Measurements from ENCODE around the gene SCMH1.
"Not testable (repeated sequence)": the region's sequence is repeated elsewhere in the genome, so short reads cannot be mapped to it uniquely, and the experiment has no call there.

The SCMH1 gene

GRCh38 chr1:41184446-41184845 lies 57.7 kb downstream of the SCMH1 start:
- no peak for TF ChIP-seq TAF1 (IDR thresholded peaks at IDR 0.05; ENCODE audit: borderline replicate concordance, low read depth, low read length)
- no peak for TF ChIP-seq POLR2AphosphoS5 (IDR thresholded peaks at IDR 0.05; ENCODE audit: low read depth, low read length)
- TF ChIP-seq POLR2A (IDR thresholded peaks at IDR 0.05; ENCODE audit: low read depth, low read length) = no peak
- FAIRE-seq = no peak

GRCh38 chr1:41178230-41178629 lies 63.9 kb downstream of the SCMH1 start:
- DNase-seq (ENCODE audit: insufficient read length); FAIRE-seq: not testable (repeated sequence)

More at GRCh38 chr1:41184446-41184845, 57.7 kb downstream of the SCMH1 start:
- no peak for DNase-seq (ENCODE audit: insufficient read length)

DNA sequence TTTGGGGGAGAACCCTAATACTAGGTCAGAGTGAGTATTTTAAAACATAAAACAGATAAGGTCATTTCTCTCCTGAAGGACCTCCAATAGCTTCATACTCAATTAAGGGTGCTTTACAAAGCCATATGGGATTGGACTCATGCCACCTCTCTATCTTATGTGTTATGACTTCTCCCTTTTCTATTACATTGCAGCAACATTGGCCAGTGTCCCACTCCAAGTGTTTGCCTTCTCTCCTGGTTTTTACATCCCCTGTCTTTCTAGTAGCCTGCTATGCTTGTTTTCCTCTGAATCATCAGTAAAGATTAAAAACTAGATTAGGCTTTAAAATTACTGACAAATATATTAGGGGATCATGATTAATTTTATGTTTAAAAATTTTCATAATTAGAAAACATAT lies 66.6 kb downstream of the SCMH1 start:
- DNase-seq (ENCODE audit: insufficient read length) (no peak), FAIRE-seq (no peak)
- TF ChIP-seq POLR2A (IDR thresholded peaks at IDR 0.05; ENCODE audit: low read depth, low read length) (no peak), POLR2AphosphoS5 (IDR thresholded peaks at IDR 0.05; ENCODE audit: low read depth, low read length) (no peak), TAF1 (IDR thresholded peaks at IDR 0.05; ENCODE audit: borderline replicate concordance, low read depth, low read length) (no peak)

GRCh38 chr1:41174170-41174569 lies 67.9 kb downstream of the SCMH1 start:
- TF ChIP-seq TAF1 (IDR thresholded peaks at IDR 0.05; ENCODE audit: borderline replicate concordance, low read depth, low read length) (no peak), POLR2A (IDR thresholded peaks at IDR 0.05; ENCODE audit: low read depth, low read length) (no peak), POLR2AphosphoS5 (IDR thresholded peaks at IDR 0.05; ENCODE audit: low read depth, low read length) (no peak)
- DNase-seq (ENCODE audit: insufficient read length) (no peak), FAIRE-seq (no peak)

DNA sequence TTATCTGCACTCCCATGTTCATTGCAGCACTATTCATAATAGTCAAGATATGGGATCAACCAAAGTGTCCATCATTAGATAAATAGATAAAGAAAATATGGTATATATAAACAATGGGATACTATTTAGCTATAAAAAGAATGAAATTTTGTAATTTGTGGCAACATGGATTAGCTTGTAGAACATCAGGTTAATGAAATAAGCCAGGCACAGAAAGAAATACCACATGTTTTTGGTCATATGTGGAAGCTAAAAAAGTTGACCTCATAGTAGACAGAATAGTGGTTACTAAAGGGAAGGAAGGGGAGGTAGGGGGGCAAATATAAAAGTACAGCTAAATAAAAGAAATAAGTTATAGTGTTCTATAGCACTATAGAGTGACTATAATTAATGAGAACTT lies 68.5 kb downstream of the SCMH1 start:
- TF ChIP-seq TAF1 (IDR thresholded peaks at IDR 0.05; ENCODE audit: borderline replicate concordance, low read depth, low read length) = no peak
- TF ChIP-seq POLR2AphosphoS5 (IDR thresholded peaks at IDR 0.05; ENCODE audit: low read depth, low read length) = no peak
- TF ChIP-seq POLR2A (IDR thresholded peaks at IDR 0.05; ENCODE audit: low read depth, low read length) = no peak
- DNase-seq (ENCODE audit: insufficient read length) (no peak), FAIRE-seq (no peak)

GRCh38 chr1:41171266-41171874 lies 70.7 kb downstream of the SCMH1 start:
- no peak for FAIRE-seq
- no peak for DNase-seq (ENCODE audit: insufficient read length)
- no peak for TF ChIP-seq POLR2AphosphoS5 (IDR thresholded peaks at IDR 0.05; ENCODE audit: low read depth, low read length)
- TF ChIP-seq POLR2A (IDR thresholded peaks at IDR 0.05; ENCODE audit: low read depth, low read length) = no peak
- no peak for TF ChIP-seq TAF1 (IDR thresholded peaks at IDR 0.05; ENCODE audit: borderline replicate concordance, low read depth, low read length)

GRCh38 chr1:41169799-41170180 lies 72.3 kb downstream of the SCMH1 start:
- FAIRE-seq = no peak
- no peak for DNase-seq (ENCODE audit: insufficient read length)

DNA sequence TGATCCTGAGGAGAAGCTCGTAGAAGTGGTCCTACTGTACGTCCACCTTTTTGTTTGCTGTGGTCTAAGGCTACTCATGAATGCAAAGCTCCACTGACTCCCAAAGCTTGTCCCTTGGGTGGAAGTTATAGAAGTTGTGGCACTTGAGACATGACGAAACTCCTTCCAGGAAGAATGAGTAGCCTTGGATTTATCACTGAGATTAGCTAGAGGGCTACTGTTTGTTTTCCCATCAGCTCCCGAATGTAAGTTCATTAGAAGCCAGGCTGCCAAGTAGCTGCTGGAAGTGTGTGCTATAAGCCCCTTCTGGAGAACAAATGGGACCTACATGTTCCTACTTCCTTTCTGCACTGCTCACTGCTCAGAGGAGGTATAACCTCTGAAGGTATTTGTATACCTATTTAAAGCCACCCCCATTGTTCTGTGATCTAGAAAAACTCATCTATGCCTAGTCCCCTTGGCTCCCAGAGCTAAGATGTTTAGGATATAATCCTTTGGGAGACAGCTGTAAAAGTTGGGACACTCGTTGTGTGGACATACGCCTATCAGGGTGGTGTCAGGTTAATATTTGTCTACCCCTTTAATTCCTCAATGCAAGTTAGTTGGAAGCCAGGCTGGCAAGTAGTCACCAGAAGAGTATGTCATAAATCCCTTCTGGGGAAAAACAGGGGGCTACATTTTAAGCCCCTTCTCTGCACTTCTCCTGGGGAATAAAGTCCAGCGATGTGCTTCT lies 72.9 kb downstream of the SCMH1 start:
- DNase-seq (ENCODE audit: insufficient read length) (no peak), FAIRE-seq (no peak)
- no peak for TF ChIP-seq TAF1 (IDR thresholded peaks at IDR 0.05; ENCODE audit: borderline replicate concordance, low read depth, low read length)
- TF ChIP-seq POLR2AphosphoS5 (IDR thresholded peaks at IDR 0.05; ENCODE audit: low read depth, low read length) = no peak
- TF ChIP-seq POLR2A (IDR thresholded peaks at IDR 0.05; ENCODE audit: low read depth, low read length) = no peak

More at GRCh38 chr1:41169799-41170180, 72.3 kb downstream of the SCMH1 start:
- TF ChIP-seq POLR2AphosphoS5 (IDR thresholded peaks at IDR 0.05; ENCODE audit: low read depth, low read length) (no peak), TAF1 (IDR thresholded peaks at IDR 0.05; ENCODE audit: borderline replicate concordance, low read depth, low read length) (no peak), POLR2A (IDR thresholded peaks at IDR 0.05; ENCODE audit: low read depth, low read length) (no peak)

GRCh38 chr1:41167667-41168066 lies 74.4 kb downstream of the SCMH1 start:
- FAIRE-seq = no peak
- no peak for DNase-seq (ENCODE audit: insufficient read length)
- TF ChIP-seq POLR2AphosphoS5 (IDR thresholded peaks at IDR 0.05; ENCODE audit: low read depth, low read length) (no peak), TAF1 (IDR thresholded peaks at IDR 0.05; ENCODE audit: borderline replicate concordance, low read depth, low read length) (no peak), POLR2A (IDR thresholded peaks at IDR 0.05; ENCODE audit: low read depth, low read length) (no peak)

DNA sequence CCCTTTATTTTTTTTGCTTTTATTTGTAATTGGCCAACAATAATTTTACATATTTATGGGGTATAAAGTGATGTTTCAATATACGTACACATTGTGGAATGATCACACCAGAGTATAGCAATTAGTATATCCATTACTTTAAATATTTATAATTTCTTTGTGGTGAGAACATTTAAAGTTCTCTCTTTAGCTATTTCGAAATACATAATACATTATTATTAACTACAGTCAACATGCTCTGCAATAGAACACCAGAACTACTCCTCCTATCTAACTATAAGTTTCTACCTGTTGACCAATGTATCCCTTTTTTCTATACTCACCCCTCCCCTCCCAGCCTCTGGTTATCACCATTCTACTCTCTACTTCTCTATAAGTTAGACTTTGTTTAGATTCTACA lies 77.4 kb downstream of the SCMH1 start:
- FAIRE-seq (no peak), DNase-seq (ENCODE audit: insufficient read length) (no peak)
- no peak for TF ChIP-seq POLR2AphosphoS5 (IDR thresholded peaks at IDR 0.05; ENCODE audit: low read depth, low read length)
- TF ChIP-seq POLR2A (IDR thresholded peaks at IDR 0.05; ENCODE audit: low read depth, low read length) = no peak
- TF ChIP-seq TAF1 (IDR thresholded peaks at IDR 0.05; ENCODE audit: borderline replicate concordance, low read depth, low read length) = no peak

- TF ChIP-seq TAF1 (IDR thresholded peaks at IDR 0.05; ENCODE audit: borderline replicate concordance, low read depth, low read length) (no peak), POLR2AphosphoS5 (IDR thresholded peaks at IDR 0.05; ENCODE audit: low read depth, low read length) (no peak), POLR2A (IDR thresholded peaks at IDR 0.05; ENCODE audit: low read depth, low read length) (no peak)
- DNase-seq (ENCODE audit: insufficient read length) = no peak
- no peak for FAIRE-seq
Observed at GRCh38 chr1:41162441-41162840, 79.7 kb downstream of the SCMH1 start.

- DNase-seq (ENCODE audit: insufficient read length) (no peak), FAIRE-seq (no peak)
- TF ChIP-seq POLR2A (IDR thresholded peaks at IDR 0.05; ENCODE audit: low read depth, low read length) (no peak), POLR2AphosphoS5 (IDR thresholded peaks at IDR 0.05; ENCODE audit: low read depth, low read length) (no peak), TAF1 (IDR thresholded peaks at IDR 0.05; ENCODE audit: borderline replicate concordance, low read depth, low read length) (no peak)
Observed at GRCh38 chr1:41161846-41162245, 80.3 kb downstream of the SCMH1 start.
